SK-N-SH (cell line): Measurements from ENCODE around the gene WWOX. TPM values are rescaled to one million over a fixed set of nuclear protein-coding genes. Genes with fewer than 3 reads are reported as not detected.

Source experiments
- CTCF ChIA-PET: fragments of 300-600, 350-600 bp; formaldehyde crosslinking; extraction: SDS; loops from one replicate; lab custom pipeline; 2021; lab: Yijun Ruan, JAX
- POLR2A ChIA-PET: fragments of 350-600 bp; sonication (Branson Sonifier 250); formaldehyde crosslinking; extraction: SDS; loops from one replicate; lab custom pipeline; 2020; ENCODE audit warnings: antibody characterized with exemption, inconsistent platforms; lab: Yijun Ruan, JAX
- DNase-seq: peaks from one replicate; pipeline ENCODE4 v3.0.0; 2012
- H2AFZ ChIP-seq: fragments of 200-600 bp; sonication (generic); 2 replicates; pipeline ENCODE4 v1.8.1; 2016; ENCODE audit warnings: antibody characterized with exemption, mild to moderate bottlenecking, low read depth
- H3F3A ChIP-seq: fragments of 200-600 bp; sonication (generic); replicated peaks from 2 replicates; pipeline ENCODE3; 2016; ENCODE audit warnings: antibody characterized with exemption, mild to moderate bottlenecking; ENCODE audit not compliant: insufficient read depth
- H3K27ac ChIP-seq, 2 experiments: fragments of 200-500 bp in 1 of 2; fragments of 200-600 bp in 1 of 2; sonication (Bioruptor generic) in 1 of 2; sonication (generic), shearing (Covaris generic) in 1 of 2; 2 replicates each; pipeline versions ENCODE4 v1.5.1 to v1.6.1; 2014 to 2016; ENCODE audit warnings: low read depth in 2 of 2, inconsistent platforms in 1 of 2, low read length in 1 of 2, mild to moderate bottlenecking in 1 of 2, mixed read lengths in 1 of 2
- H3K27me3 ChIP-seq: fragments of 200-600 bp; sonication (generic), shearing (Covaris generic); 2 replicates; pipeline ENCODE4 v1.6.1; 2016; ENCODE audit warnings: mixed run types; ENCODE audit not compliant: insufficient read depth
- H3K36me3 ChIP-seq, 2 experiments: fragments of 200-500 bp in 1 of 2; fragments of 200-600 bp in 1 of 2; sonication (Bioruptor generic) in 1 of 2; sonication (generic) in 1 of 2; replicated peaks in 1 of 2; 2 replicates each; pipeline versions ENCODE3 to v1.5.1; 2014 to 2016; ENCODE audit warnings: low read length in 1 of 2, mild to moderate bottlenecking in 1 of 2; ENCODE audit not compliant: insufficient read depth in 2 of 2, control insufficient read depth in 1 of 2
- H3K4me1 ChIP-seq, 2 experiments: fragments of 200-500 bp in 1 of 2; fragments of 200-600 bp in 1 of 2; sonication (Bioruptor generic) in 1 of 2; sonication (generic), shearing (Covaris generic) in 1 of 2; 2 replicates each; pipeline versions ENCODE4 v1.5.1 to v1.6.1; 2014 to 2016; ENCODE audit warnings: low read depth in 1 of 2, low read length in 1 of 2, mixed run types in 1 of 2; ENCODE audit not compliant: insufficient read depth in 2 of 2, control insufficient read depth in 1 of 2
- H3K4me2 ChIP-seq: fragments of 200-600 bp; sonication (generic), shearing (Covaris generic); 2 replicates; pipeline ENCODE4 v1.6.1; 2017; ENCODE audit warnings: mixed run types
- H3K4me3 ChIP-seq, 2 experiments: fragments of 200-500 bp in 1 of 2; fragments of 200-600 bp in 1 of 2; sonication (Bioruptor generic) in 1 of 2; sonication (generic), shearing (Covaris generic) in 1 of 2; 2 replicates each; pipeline versions ENCODE4 v1.5.1 to v1.8.1; 2014 to 2016; ENCODE audit warnings: low read depth in 2 of 2, inconsistent platforms in 1 of 2, low read length in 1 of 2, mild to moderate bottlenecking in 1 of 2, mixed read lengths in 1 of 2, moderate library complexity in 1 of 2
- H3K79me2 ChIP-seq: fragments of 200-600 bp; sonication (generic); 2 replicates; pipeline ENCODE4 v1.8.1; 2017; ENCODE audit warnings: mild to moderate bottlenecking; ENCODE audit not compliant: insufficient read depth
- H3K9ac ChIP-seq: fragments of 200-600 bp; sonication (generic); 2 replicates; pipeline ENCODE4 v1.6.1; 2017; ENCODE audit warnings: mixed run types
- H3K9me2 ChIP-seq: fragments of 200-600 bp; sonication (generic); 2 replicates; pipeline ENCODE4 v1.6.1; 2017; ENCODE audit warnings: mixed run types
- H3K9me3 ChIP-seq: fragments of 200-600 bp; sonication (generic); 2 replicates; pipeline ENCODE4 v1.6.1; 2017; ENCODE audit warnings: mixed run types, mild to moderate bottlenecking, moderate library complexity
- H4K20me1 ChIP-seq: fragments of 200-600 bp; sonication (generic); 2 replicates; pipeline ENCODE4 v1.6.1; 2017; ENCODE audit warnings: mild to moderate bottlenecking, mixed run types; ENCODE audit not compliant: insufficient read depth
- CHD2 ChIP-seq: fragments of 150-350 bp; IDR thresholded peaks from 2 replicates; pipeline ENCODE4 v1.6.1; 2018; ENCODE audit warnings: low read length; ENCODE audit not compliant: partially characterized antibody
- CTCF ChIP-seq: fragments of 200-600 bp; sonication (generic); IDR thresholded peaks from 2 replicates; pipeline ENCODE4 v1.6.1; 2017; ENCODE audit warnings: antibody characterized with exemption, mild to moderate bottlenecking, moderate library complexity
- EZH2phosphoT487 ChIP-seq: fragments of 200-600 bp; sonication (generic); IDR thresholded peaks from 2 replicates; pipeline ENCODE4 v1.6.1; 2017; ENCODE audit warnings: low read depth, mixed run types, mild to moderate bottlenecking, antibody characterized with exemption, moderate library complexity, borderline replicate concordance
- IRF3 ChIP-seq: fragments of 150-350 bp; IDR thresholded peaks from 2 replicates; pipeline ENCODE4 v1.6.1; 2016; ENCODE audit warnings: mild to moderate bottlenecking, low read depth, low read length
- JUND ChIP-seq: IDR thresholded peaks from 2 replicates; pipeline ENCODE4 v1.4.0; 2012
- MEF2A ChIP-seq: IDR thresholded peaks from 2 replicates; pipeline ENCODE4 v1.4.0; 2012; ENCODE audit warnings: low read depth, borderline replicate concordance
- POLR2AphosphoS5 ChIP-seq: IDR thresholded peaks from 2 replicates; pipeline ENCODE4 v1.6.1; 2012; ENCODE audit warnings: low read depth, low read length
- RFX5 ChIP-seq: IDR thresholded peaks from 2 replicates; pipeline ENCODE4 v1.6.1; 2012; ENCODE audit warnings: mild to moderate bottlenecking, improper control_type of control experiment, low read length
- RXRA ChIP-seq: IDR thresholded peaks from 2 replicates; pipeline ENCODE4 v1.4.0; 2012; ENCODE audit warnings: low read depth, mild to moderate bottlenecking, borderline replicate concordance
- SMC3 ChIP-seq: IDR thresholded peaks from 2 replicates; pipeline ENCODE4 v1.6.1; 2012; ENCODE audit warnings: low read depth, low read length, improper control_type of control experiment
- TCF12 ChIP-seq: IDR thresholded peaks from 2 replicates; pipeline ENCODE4 v1.4.0; 2012
- TEAD4 ChIP-seq: IDR thresholded peaks from 2 replicates; pipeline ENCODE4 v1.4.0; 2012; ENCODE audit warnings: mild to moderate bottlenecking, borderline replicate concordance; ENCODE audit not compliant: insufficient read depth
- USF1 ChIP-seq: IDR thresholded peaks from 2 replicates; pipeline ENCODE4 v1.4.0; 2012; ENCODE audit warnings: low read depth, borderline replicate concordance
- YY1 ChIP-seq: IDR thresholded peaks from 2 replicates; pipeline ENCODE4 v1.4.0; 2012; ENCODE audit warnings: low read depth, mild to moderate bottlenecking
- ZBTB33 ChIP-seq: IDR thresholded peaks from 2 replicates; pipeline ENCODE4 v1.4.0; 2012; ENCODE audit warnings: low read depth, borderline replicate concordance
- WGBS: methylation state at CpG from one replicate; pipeline ENCODE4 v1.1.6; 2017; ENCODE audit warnings: low lambda C conversion rate; 5-methylcytosine and 5-hydroxymethylcytosine counted together
- polyA plus RNA-seq, 3 experiments: library from polyadenylated mRNA; depleted of rRNA; stranded (reverse); fragments of >200 nt; gene quantifications; 2 replicates each; pipeline ENCODE4 v1.2.3, GENCODE V29; 2012

WWOX gene
- polyA plus RNA-seq, 1 of the 3 experiments (the other 2 are of a cell fraction) = 10.8 TPM

- no peaks in the 10 kb centered on the region for H3F3A ChIP-seq
- H3K4me1 ChIP-seq = peaks cover 10% of the 10 kb centered on the region in 2 experiments; a peak in 3 of 4 replicates
- H3K9me3 ChIP-seq = no peaks in the 10 kb centered on the region
- ChIA-PET POLR2A (no interaction called here), CTCF (interaction anchor here (1.0 kb wide), 1 partner anchor 31 kb away, joined by 3 read pairs; the partner anchor contains the start of gene WWOX)
- H3K9me2 ChIP-seq = no peaks in the 10 kb centered on the region
- no peaks in the 10 kb centered on the region for H3K36me3 ChIP-seq
- H3K4me3 ChIP-seq = no peak overlapping the region
- no peak for DNase-seq
- no peak overlapping the region for H3K27ac ChIP-seq
- no peaks in the 10 kb centered on the region for H3K27me3 ChIP-seq
- no peaks in the 10 kb centered on the region for H3K79me2 ChIP-seq
- TF ChIP-seq USF1 (no peak), EZH2phosphoT487 (no peak), TEAD4 (no peak), YY1 (no peak), CTCF (no peak), MEF2A (no peak), SMC3 (no peak), IRF3 (no peak), TCF12 (no peak), POLR2AphosphoS5 (no peak), RXRA (no peak), ZBTB33 (no peak), JUND (no peak), RFX5 (no peak), CHD2 (no peak)
- 93% methylated on average over 5 of the region's 5 CpGs for WGBS
- H3K4me2 ChIP-seq = no peak overlapping the region
- no peak overlapping the region for H2AFZ ChIP-seq
- H4K20me1 ChIP-seq = no peaks in the 10 kb centered on the region
- no peak overlapping the region for H3K9ac ChIP-seq
Observed at GRCh38 chr16:78130950-78131349, 31.5 kb downstream of the WWOX start.
